IPS-18c (cell line): ENCODE measurements around the gene SETBP1.

Source experiments
- H3K4me3 ChIP-seq: 2 replicates; pipeline ENCODE4 v1.7.0; 2013; ENCODE audit warnings: low read depth, mild to moderate bottlenecking, low read length, moderate library complexity; ENCODE audit not compliant: insufficient read depth
- H3K9me3 ChIP-seq: one replicate; pipeline ENCODE4 v1.6.1; 2013; ENCODE audit warnings: mild to moderate bottlenecking, low read length, moderate library complexity; ENCODE audit not compliant: control insufficient read depth, insufficient read depth

SETBP1 gene

DNA sequence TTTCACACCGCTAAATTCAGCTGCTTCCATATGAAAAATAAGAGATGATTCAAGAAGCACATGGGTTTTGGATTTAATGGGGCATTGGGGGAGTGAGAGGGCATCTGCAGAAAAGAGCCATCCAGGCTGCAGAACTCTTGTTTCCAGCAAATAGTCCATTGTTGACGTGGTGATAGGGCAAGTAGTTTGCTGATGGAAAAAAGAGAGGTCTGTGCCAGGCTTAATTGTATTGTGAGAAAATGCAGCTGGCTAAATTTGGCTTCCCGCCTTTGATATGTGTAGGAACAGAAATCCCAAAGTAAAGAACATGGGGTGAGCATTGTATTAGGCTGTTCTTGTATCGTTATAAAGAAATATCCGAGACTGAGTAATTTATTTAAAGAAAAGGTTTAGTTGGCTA lies 199.5 kb downstream of the SETBP1 start:
- H3K9me3 ChIP-seq = no peaks in the 10 kb centered on the region
- no peak overlapping the region for H3K4me3 ChIP-seq

DNA sequence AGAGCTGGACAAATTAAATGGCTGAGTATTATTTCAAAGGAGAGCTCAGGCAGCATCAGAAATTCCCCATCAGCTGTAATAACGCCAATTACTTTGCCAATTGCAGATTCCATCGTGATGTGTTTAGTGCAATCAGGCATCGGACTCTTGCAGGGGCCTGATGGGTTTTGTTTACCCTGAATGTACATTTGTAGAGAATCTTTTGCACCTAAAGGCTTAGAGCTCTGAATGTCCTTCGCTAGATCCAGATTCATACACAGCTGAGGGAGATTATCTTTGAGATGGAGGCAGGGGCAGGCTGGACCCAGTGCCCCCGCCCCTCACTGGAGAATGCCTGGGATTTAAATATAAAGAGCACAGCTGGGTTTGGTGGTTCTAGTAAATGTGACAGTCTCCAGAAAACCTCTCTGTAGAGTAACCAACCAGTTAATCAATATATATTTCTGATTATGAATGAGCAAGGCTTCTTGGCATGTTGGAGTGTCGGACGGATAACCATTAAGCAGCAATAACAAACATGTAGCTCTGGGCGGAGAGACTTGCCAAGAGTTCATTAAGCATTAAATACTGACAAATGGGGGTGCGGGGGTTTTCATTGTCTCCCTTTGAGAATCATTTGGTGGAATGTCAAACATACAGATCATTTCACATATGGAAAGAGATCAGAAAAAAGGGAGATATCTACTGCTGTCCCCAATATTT lies 200.9 kb downstream of the SETBP1 start:
- Histone ChIP-seq H3K9me3 (no peaks in the 10 kb centered on the region), H3K4me3 (no peak overlapping the region)

DNA sequence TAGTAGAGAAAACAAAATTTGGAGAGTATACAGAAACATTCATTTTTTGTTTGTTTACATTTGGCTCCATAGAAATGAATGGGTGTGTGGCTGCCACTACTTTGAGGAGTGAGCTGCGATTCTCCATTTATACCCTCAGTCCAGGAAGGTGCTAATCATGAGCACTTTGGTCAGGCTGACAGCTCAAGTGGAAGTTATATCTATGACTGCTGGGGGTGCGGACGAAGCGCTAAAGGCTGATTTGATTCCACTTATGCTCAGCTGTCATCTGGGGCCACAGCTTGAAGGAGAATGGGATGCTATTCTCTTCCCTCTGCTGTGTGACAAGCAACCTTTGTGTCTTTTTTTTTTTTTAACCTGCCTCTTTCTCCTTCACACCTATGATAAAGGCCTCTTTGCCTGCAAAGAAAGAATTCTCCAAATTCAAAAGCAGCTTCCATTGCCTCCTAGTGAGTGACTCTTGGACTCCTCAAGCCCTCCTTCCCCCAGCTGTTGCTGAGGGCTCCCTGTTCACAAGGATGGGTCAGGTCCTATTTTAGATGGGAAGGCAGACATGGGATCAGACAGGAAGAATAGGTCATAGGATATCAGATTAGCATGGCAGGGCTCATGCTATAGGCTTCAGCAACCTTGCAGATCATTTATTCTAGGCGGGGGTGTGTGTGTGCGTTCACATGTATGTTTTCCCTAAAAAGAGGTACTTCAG lies 201.6 kb downstream of the SETBP1 start:
- Histone ChIP-seq H3K9me3 (no peaks in the 10 kb centered on the region), H3K4me3 (no peak overlapping the region)

DNA sequence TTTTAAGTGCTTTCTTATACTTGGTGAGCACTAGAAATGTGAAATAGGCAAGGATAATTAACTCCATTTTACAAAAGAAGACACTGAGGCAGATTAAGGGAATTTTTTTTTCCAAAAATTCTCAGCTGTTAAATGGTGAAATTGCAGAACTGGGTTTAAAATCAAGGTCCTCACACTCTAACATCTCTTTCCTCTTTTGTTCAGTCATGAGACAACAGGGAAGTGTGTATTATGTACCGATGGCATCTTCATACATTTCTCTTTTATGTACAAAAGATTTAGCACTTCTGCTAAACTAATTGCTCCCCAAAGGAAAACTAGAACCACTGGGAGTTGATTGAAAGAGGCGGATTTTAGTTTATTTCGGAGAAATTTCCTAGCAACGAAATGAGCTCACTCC lies 203.0 kb downstream of the SETBP1 start:
- H3K4me3 ChIP-seq = no peak overlapping the region
- H3K9me3 ChIP-seq = no peaks in the 10 kb centered on the region

DNA sequence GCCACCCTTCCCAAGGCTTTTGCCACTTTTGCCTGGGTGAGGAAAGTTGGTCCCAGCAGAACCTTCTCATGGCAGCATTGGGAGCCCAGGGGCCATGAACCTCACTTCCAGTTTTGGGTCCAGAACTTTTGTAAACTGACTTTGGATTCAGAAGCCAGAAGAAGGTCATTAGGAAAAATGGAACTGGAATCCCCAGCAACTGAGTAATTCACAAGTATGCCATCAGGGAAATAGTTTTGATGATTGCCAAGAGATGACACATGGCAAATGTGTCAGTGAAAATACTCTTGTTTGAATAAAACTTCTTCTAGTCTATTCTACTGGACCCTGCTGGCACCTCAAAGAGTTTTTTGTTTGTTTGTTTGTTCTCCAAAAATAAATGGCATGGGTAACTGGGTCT lies 203.7 kb downstream of the SETBP1 start:
- no peaks in the 10 kb centered on the region for H3K9me3 ChIP-seq
- H3K4me3 ChIP-seq = no peak overlapping the region

DNA sequence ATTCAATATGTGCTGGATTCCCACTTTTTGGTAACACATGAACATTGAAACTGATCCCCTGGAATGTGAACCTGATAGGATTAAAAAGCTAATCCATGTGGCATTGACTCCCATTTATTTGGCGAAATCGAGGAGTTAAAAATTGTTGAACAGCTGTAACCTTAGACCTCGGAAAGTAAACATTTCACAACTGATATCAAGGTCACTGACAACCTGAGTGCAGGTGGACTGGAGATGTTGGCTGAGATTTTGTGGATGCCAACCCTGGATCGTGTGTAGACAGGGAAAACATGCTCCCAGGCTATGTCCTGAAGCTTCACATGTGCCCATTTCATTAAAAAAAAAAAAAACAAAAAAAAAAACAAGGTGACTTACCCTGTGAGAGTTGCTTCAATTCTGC lies 204.8 kb downstream of the SETBP1 start:
- H3K9me3 ChIP-seq = no peaks in the 10 kb centered on the region

DNA sequence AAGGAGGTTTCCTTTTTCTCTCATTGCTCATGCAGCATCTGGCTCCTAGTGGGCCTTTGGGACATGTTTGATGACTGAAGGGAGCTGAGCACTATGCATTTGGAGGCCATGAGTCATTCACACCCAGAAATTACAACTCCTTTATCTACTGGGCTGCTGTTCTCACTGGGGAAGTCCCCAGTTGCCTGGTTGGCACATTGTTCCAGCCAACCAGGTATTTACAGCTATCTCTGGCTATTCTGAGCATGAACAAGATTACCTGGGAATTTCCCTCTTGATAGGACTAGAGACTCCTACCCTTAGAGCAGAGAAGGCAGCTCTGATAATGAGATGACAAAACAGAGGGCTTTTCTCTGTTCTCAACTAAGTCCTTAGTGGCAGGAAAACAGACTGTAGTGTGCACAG lies 206.5 kb downstream of the SETBP1 start:
- Histone ChIP-seq H3K4me3 (no peak overlapping the region), H3K9me3 (no peaks in the 10 kb centered on the region)

More for the DNA sequence above, 204.8 kb downstream of the SETBP1 start:
- no peak overlapping the region for H3K4me3 ChIP-seq

DNA sequence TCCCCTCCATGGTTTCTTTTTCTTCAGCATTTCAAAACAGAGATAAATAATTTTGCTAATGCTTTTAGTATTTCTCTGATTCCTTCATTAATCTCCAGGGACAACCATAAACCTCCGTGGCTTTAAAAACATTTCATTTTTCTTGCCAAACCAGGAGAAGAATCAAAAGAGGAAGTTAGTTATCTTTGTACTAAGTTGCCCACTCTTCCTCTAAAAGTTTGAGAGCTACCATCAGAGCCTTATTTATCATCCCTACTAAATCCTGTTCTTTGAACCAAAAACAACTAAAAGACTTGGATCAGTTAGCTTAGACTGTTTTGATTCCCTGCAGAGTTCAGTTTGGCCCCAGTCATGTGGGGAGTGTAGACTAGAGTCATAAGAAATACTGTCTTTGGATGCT lies 208.4 kb downstream of the SETBP1 start:
- H3K9me3 ChIP-seq = no peaks in the 10 kb centered on the region
- H3K4me3 ChIP-seq = no peak overlapping the region

DNA sequence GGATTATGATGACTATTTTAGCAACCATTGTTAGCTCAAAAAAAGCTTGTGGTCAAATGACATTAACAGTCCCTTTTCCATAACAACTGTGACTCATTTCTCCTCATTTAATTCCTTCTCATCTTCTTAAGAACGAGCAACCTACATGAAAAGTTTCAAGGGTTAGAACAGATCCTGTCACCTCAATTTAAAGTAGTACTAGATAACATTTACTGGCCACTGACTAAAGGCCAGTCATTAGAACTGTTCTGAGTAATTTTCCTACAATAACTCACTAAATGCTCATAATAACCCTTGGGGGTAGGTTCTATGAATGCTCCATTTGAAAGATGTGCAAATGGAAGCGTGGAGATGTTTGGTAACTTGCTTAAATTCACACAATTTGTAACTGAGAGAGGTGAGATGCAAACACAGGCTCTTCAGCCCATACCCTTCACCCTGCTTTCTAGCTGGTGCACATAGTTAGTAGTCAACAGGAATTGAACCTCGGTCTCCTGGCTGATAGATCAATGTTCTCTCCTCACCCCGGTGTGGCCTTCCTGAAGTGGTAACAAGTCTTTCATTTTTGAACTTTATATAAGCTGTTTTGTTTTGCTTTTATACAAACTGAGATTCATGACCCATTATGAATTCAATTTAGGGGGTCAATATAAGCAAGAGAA lies 212.5 kb downstream of the SETBP1 start:
- Histone ChIP-seq H3K4me3 (no peak overlapping the region), H3K9me3 (no peaks in the 10 kb centered on the region)

DNA sequence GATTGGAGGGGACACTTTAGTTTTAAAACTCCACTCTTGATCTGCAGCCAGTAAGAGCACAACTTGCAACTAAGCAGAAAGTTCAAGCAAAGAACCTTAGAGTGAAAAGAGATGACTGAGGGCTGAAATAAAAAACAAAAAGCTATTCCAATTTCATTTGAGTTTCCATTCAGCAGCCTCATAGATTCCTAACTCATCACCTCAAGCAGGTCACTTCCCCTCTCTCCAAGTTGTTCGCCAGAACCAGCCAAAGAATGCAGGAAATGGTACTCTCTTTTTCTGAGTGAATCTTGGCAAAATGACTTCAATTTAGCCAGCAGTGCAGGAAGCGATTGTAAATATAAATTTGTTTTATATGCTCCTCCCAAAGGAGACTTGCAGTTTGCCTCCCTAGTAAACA lies 213.3 kb downstream of the SETBP1 start:
- H3K9me3 ChIP-seq = no peaks in the 10 kb centered on the region
- H3K4me3 ChIP-seq = no peak overlapping the region

DNA sequence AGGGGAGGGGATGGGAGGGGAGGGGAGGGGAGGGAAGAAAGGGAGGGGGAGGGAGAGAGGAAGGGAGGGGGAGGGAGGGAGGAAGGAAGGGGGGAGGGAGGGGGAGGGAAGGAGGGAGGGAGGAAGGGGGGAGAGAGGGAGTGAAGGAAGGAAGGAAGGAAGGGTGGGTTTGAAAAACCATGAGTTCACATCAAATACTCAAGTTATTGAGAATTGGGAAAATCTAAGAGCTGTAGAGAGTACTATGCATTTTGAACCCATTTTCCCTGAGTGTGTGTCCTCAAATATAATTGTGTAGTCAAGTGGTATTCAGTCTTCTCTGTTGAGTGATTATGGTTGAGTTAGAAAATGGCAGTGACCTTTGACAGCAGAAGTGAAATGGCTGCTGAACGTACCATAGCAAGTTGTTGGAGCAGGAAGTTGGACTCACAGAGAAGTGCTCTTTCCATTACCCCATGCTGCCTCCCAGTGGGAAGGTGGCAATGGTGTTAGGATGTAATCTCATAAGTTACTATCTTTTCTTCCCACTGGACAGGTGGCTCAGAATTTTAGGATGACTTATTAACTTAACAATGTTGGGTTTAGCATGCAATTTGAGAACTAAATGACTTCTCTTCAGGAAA lies 214.6 kb downstream of the SETBP1 start:
- no peak overlapping the region for H3K4me3 ChIP-seq
- H3K9me3 ChIP-seq = no peaks in the 10 kb centered on the region

DNA sequence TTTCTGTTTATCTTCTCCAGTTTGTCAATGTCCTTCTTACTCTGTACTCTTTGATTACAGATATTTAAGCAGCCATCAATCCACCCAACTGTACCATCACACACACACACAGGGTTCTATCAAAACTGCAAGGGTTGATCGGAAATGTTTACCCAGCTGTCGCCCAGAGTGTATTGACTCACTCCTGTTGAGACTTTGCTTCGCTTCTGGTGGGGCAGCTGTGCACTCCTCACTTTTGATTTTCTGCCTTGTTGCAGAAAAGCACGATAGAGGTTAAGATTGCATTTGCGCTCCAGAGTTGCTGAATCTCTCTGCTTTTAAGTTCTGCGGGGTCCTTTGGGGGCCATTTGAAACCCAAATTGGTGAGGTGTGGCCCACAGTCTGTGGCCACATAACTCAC lies 216.2 kb downstream of the SETBP1 start:
- Histone ChIP-seq H3K4me3 (no peak overlapping the region), H3K9me3 (no peaks in the 10 kb centered on the region)

DNA sequence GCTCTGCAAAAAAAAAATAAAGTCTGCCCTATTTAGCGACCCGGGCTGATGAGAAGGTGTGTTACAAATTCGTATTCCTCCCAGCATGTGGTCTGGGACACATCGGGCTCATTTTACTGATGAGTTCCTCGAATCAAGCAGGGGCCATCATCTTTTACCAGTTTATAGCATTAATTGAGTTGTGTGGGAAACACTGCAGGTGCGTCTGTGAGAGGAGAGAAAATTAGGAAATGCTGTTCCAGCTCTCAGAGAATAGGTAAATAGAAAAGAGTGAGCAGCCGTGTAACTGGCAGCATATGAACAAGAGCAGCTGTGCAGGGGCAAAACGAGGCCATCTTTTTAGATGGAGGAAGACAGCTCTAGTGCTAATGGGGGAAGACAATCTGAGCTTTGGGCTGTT lies 216.7 kb downstream of the SETBP1 start:
- H3K4me3 ChIP-seq = no peak overlapping the region
- no peaks in the 10 kb centered on the region for H3K9me3 ChIP-seq

DNA sequence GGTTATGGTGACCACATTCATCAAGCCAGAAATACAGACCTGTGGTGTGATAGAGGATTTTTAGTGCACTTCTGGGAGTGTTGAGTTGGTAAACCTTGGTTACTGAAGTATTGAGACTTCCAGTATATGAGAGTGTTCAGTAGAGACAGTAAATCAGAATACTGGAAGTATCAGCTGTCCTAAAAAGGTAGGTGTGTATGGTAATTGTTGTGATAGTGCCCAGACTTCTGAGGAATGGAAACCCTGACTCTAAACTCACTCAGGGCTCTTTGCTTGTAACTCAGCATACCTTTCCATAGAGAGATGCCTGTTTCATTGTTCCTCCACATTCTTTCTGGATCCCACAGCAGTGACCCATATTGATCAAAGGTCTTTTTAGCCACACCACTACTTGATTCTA lies 217.1 kb downstream of the SETBP1 start:
- H3K9me3 ChIP-seq = no peaks in the 10 kb centered on the region
- H3K4me3 ChIP-seq = no peak overlapping the region

DNA sequence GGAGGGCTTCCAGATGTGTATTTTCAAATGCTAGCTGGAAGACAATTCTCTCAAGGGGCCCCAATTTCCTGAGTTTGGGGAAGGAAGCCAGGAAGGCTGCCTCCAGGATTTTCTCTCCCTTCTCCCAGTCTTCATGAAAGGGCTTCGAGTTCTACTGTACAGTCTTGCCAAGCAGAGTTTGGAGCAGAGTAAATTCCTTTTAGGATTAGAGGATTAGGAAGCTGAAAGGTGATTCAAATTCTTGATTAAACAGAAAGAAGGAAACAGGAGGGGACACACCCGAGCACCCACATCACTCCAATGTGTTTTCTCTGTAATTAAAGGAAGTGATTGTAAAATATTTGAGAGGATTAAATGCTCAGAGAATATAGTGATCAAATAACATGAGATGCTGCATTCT lies 217.8 kb downstream of the SETBP1 start:
- Histone ChIP-seq H3K9me3 (no peaks in the 10 kb centered on the region), H3K4me3 (no peak overlapping the region)

DNA sequence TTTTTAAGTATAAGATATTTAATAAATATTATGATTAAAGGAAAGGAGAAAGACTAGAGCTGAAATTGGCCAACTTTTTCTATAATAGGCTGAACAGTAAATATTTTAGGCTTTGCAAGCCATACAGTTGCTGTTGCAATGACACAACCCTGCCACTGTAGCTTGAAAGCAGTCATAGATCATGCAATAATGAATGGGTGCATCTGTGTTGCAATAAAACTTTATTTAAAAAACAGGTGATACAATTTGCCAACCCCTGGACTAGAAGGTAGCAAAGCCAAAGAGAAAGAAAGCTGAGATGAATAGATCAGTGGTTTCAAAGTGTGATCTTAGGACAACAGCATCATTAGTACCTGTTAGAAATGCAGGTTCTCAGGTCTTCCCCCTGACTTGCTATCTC lies 219.1 kb downstream of the SETBP1 start:
- Histone ChIP-seq H3K9me3 (no peaks in the 10 kb centered on the region), H3K4me3 (no peak overlapping the region)

DNA sequence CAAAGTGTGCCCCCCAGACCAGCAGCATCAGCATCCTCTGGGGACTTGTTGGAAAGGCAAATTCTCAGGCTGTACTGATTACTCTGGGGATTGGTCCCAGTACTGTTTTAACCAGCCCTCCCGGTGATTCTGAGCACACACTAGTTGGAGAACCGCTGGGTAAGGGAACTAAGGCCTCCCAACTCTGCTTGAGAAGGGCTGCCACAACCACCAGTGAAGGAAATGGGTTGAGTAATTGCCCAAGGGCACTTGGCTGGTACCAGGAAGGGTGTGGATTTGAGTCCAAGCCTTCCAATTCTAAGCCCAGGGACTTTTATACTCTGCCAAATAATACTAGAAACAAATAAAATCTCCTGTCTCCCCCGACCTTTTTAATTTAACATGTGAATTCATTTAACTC lies 219.9 kb downstream of the SETBP1 start:
- Histone ChIP-seq H3K4me3 (no peak overlapping the region), H3K9me3 (no peaks in the 10 kb centered on the region)

DNA sequence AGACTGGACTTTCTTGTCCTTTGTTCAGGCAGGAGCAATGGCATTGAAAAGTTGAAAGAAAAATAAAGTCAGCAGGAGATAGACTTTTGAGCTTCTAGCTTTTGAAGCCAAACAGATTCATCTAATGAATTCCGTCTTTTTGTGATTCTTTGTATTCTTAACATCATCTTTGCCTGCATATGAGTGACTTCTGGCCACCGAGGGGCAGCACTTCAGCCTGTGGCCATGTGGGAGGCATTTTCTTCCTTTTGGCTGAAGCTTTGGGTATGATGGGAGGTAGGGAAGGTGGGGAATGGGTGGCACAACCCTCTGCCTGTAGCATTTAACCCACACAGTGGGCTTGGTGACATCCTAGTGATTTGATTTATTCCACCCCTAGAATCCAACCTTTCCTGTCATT lies 220.6 kb downstream of the SETBP1 start:
- Histone ChIP-seq H3K9me3 (no peaks in the 10 kb centered on the region), H3K4me3 (no peak overlapping the region)
